Aorta (tissue), 5 donors: ENCODE data around the gene RASAL1. TPM values are rescaled to one million over a fixed set of nuclear protein-coding genes. Genes with fewer than 3 reads are reported as not detected.
A peak's percentile ranks its signal among the peaks of the same experiment; 100 is the strongest.

Source experiments
- ATAC-seq: fragments of 200-7000 bp; cut with Tn5 transposase; one replicate; pipeline ENCODE4 v1.9.1; 2022; ENCODE audit warnings: moderate library complexity; ENCODE audit not compliant: low FRiP score
- DNase-seq, 2 donors: peaks; one replicate each; pipeline ENCODE4 v3.0.0-alpha.2; 2020
- H3K27ac ChIP-seq, 2 donors: one replicate each; pipeline ENCODE4 v1.5.1; 2013; ENCODE audit warnings: low read length in 2 of 2, mild to moderate bottlenecking in 2 of 2, moderate library complexity in 2 of 2, control low read depth in 1 of 2, inconsistent platforms in 1 of 2, low read depth in 1 of 2
- H3K27me3 ChIP-seq, 2 donors: one replicate each; pipeline ENCODE4 v1.6.1; 2013; ENCODE audit warnings: control low read depth in 1 of 2, low read length in 1 of 2, mild to moderate bottlenecking in 1 of 2, moderate library complexity in 1 of 2; ENCODE audit not compliant: insufficient read depth in 2 of 2, control insufficient read depth in 1 of 2
- H3K36me3 ChIP-seq, 2 donors: one replicate each; pipeline ENCODE4 v1.6.1; 2013; ENCODE audit warnings: control low read depth in 1 of 2, low read length in 1 of 2, mild to moderate bottlenecking in 1 of 2; ENCODE audit not compliant: insufficient read depth in 2 of 2, control insufficient read depth in 1 of 2
- H3K4me1 ChIP-seq, 2 donors: one replicate each; pipeline ENCODE4 v1.6.1; 2013; ENCODE audit warnings: low read length in 2 of 2, control low read depth in 1 of 2, mild to moderate bottlenecking in 1 of 2, moderate library complexity in 1 of 2; ENCODE audit not compliant: insufficient read depth in 2 of 2, control insufficient read depth in 1 of 2
- H3K4me3 ChIP-seq, 2 donors: one replicate each; pipeline ENCODE4 v1.5.1; 2013; ENCODE audit warnings: low read length in 2 of 2, control low read depth in 1 of 2, mild to moderate bottlenecking in 1 of 2
- H3K9me3 ChIP-seq: one replicate; pipeline ENCODE4 v1.6.1; 2013; ENCODE audit warnings: mild to moderate bottlenecking, low read length; ENCODE audit not compliant: control insufficient read depth
- WGBS, 2 donors: extraction: QIAGEN DNeasy Blood & Tissue Kit; methylation state at CpG; one replicate each; pipeline ENCODE4 v1.1.7; 2013; 5-methylcytosine and 5-hydroxymethylcytosine counted together
- intact Hi-C, 2 donors: fragments of 100-400 bp; cut with DNase I; formaldehyde crosslinking; loops; one replicate each; pipeline versions ENCODE4 v1.14.2 to v1.15.0; 2022
- polyA plus RNA-seq, 2 donors: library from polyadenylated mRNA; stranded (reverse); fragments of 200-250 nt; gene quantifications; one replicate each; pipeline ENCODE4 v1.2.3, GENCODE V29; 2013
- total RNA-seq, 2 donors: library from RNA; stranded (reverse); fragmentation: NEBNext Ultra II Directional; extraction: Animal tissue kit (Norgen Biotek cat#: 25700); gene quantifications; one replicate each; pipeline ENCODE4 v1.2.1, GENCODE V29; 2021
- donor health status: healthy with polysubstance abuse.
- donor health status: Bipolar disorder and iron deficiency.
- donor health status: DM: no; HTN: no; CAD: no.
- donor health status: DM: no; HTN: no; CAD: no.
- donor health status: DM: yes; HTN: yes; CAD: no.

The RASAL1 gene
- total and polyA plus RNA-seq, 4 donors = not detected

DNA sequence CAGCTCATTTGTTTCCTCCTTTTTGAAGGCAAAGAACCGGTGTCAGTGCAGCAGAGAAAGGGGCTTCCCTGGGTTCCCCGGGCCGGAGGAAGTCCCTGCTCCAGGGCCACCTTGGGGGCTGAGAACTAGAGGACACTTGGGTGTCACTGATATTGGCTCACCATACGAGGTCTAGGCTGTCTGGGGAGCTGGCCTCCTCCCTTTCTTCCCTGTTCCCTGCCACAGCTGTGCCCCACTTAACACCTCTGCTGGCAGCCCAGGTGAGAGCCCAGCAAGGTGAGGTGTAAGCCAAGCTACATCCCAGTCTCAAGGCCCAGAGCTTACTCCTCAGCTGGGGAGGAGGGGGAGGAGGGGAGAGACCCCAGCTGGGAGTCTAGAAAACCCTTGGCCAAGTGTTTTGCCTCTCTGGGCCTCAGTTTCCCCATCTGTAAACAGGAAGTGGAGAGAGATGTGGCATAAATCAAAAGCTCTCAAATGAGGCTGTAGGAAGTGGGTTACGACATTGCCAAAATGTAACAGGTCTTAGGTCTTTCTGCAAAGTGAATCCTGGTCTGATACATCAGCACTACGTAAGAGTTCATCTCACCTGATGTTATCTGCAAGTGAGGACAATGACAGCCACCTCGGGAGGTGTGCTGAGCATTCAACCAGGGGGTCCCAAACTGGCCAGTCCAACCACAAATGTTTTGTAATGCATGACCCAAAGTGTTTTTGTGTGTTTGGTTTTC lies 25.5 kb downstream of the RASAL1 start:
- DNase-seq (peak in 1 of 2 donors; percentile 18), ATAC-seq (no peak)
- intact Hi-C loops = no loop called here
- Histone ChIP-seq H3K9me3 (no peaks in the 10 kb centered on the region), H3K27me3 (no peaks in the 10 kb centered on the region), H3K4me3 (no peak overlapping the region), H3K4me1 (no peaks in the 10 kb centered on the region), H3K27ac (no peak overlapping the region), H3K36me3 (no peaks in the 10 kb centered on the region)
- whole genome bisulfite sequencing, 2 donors = 58 to 67% methylated on average over 7 of the region's 7 CpGs

DNA sequence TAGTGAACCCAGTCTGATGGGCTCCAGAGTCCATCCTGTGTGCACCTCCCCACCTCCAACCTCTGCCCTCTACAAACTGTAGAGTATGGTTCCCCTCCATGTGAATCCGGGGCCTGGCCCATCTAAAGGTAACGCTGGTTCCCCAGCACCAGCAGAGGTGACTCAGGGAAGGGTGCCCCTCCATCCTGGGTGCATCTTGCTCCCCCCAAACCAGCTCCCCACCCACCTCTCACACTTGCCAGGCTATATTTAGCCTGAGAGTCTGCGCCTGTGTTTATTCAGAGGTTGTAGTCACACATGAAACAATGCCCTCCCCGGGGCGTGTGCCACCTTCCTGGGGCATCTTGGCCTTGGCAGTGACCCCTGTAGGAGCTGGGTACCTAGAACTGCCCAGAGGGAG lies 26.2 kb downstream of the RASAL1 start:
- H3K4me1 ChIP-seq = no peaks in the 10 kb centered on the region
- no peaks in the 10 kb centered on the region for H3K9me3 ChIP-seq
- intact Hi-C loops = no loop called here
- WGBS, 2 donors = 44 to 46% methylated on average over 5 of the region's 5 CpGs
- no peak overlapping the region for H3K4me3 ChIP-seq
- ATAC-seq = no peak
- H3K27me3 ChIP-seq = no peaks in the 10 kb centered on the region
- H3K36me3 ChIP-seq = no peaks in the 10 kb centered on the region
- DNase-seq = no peak
- no peak overlapping the region for H3K27ac ChIP-seq

DNA sequence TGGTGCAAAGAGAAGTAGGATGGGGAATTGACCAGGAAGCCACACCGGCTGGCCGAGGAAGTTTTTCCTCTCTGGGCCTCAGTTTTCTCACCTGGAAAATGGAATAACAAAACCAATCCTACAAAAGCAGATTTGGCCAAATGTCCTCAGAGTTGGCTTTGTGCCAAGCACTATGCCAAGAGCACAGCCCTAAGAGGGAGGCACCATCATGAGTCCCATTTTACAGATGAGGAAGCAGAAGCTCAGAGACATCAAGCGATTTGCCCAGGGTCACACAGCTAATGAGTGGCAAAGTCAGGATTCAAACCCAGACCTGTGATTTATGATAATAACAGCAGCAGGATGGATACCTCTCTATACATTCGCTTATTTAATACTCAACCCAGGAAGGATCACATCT lies 27.3 kb downstream of the RASAL1 start:
- intact Hi-C loops = no loop called here
- peak in 1 of 2 donors; percentile 10 for DNase-seq
- no peak overlapping the region for H3K4me3 ChIP-seq
- ATAC-seq = no peak
- H3K36me3 ChIP-seq = no peaks in the 10 kb centered on the region
- 93 to 97% methylated on average over 4 of the region's 4 CpGs for WGBS, 2 donors
- no peaks in the 10 kb centered on the region for H3K9me3 ChIP-seq
- no peaks in the 10 kb centered on the region for H3K4me1 ChIP-seq
- no peaks in the 10 kb centered on the region for H3K27me3 ChIP-seq
- H3K27ac ChIP-seq = no peak overlapping the region

DNA sequence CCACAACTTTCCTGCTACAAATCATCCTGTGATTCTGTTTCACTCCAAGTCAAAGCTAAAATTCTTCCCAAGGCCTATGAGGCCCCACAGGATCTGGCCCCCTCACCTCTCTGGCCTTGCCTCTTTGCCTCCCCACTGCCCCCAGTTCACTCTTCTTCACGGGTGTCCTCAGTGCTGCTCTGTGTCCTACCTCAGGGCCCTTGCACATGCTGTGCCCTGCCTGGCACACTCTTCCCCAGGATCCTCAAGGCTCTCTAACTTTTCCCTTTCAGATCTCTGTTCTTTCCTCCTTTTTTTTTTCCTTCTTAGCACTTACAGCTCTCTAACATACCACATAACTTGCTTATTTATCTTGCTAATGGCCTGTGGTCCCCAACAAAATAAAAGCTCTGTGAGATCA lies 29.2 kb downstream of the RASAL1 start:
- WGBS, 2 donors = 74% methylated on average over 1 of the region's 1 CpG
- Histone ChIP-seq H3K27ac (no peak overlapping the region), H3K36me3 (no peaks in the 10 kb centered on the region), H3K4me1 (no peaks in the 10 kb centered on the region), H3K4me3 (no peak overlapping the region), H3K9me3 (no peaks in the 10 kb centered on the region), H3K27me3 (no peaks in the 10 kb centered on the region)
- no peak for ATAC-seq
- intact Hi-C loops = no loop called here
- no peak for DNase-seq

DNA sequence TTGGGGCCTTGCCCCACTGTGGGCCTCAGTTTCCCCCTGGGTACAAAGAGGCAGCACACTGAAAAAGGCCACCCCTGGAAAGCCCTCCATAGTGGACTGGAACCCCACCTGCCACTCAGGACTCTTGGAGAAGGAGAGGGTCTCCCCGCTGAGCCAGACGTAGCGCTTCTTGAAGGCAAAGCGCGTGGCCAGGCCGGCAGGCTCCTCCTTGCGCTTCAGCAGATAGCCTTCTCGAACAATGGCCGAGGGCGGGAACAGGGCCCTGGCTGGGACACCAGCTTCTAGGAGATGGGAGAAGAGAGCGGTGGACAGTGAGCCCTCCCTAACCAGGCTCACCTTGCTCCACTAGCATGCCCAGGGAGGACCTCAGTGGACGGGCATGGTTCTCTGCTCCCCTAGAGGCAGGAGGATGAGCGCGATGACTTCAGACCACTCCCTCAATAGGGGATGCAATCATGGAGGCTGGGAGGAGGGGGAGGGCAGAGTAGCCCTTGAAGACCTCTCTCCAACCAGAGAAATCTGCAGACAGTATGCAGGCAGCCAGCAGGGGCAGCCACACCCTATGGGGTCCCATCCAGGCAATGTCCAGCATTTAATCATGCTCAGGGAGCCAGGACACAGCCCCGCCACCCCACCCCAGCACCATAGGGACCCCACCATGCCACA lies 29.8 kb downstream of the RASAL1 start:
- intact Hi-C loops = no loop called here
- ATAC-seq (peak; percentile 23), DNase-seq (peak in 1 of 2 donors; percentile 22)
- Histone ChIP-seq H3K27me3 (no peaks in the 10 kb centered on the region), H3K27ac (no peak overlapping the region), H3K4me1 (no peaks in the 10 kb centered on the region), H3K4me3 (no peak overlapping the region), H3K9me3 (no peaks in the 10 kb centered on the region), H3K36me3 (no peaks in the 10 kb centered on the region)
- WGBS, 2 donors = 85 to 88% methylated on average over 15 of the region's 15 CpGs

DNA sequence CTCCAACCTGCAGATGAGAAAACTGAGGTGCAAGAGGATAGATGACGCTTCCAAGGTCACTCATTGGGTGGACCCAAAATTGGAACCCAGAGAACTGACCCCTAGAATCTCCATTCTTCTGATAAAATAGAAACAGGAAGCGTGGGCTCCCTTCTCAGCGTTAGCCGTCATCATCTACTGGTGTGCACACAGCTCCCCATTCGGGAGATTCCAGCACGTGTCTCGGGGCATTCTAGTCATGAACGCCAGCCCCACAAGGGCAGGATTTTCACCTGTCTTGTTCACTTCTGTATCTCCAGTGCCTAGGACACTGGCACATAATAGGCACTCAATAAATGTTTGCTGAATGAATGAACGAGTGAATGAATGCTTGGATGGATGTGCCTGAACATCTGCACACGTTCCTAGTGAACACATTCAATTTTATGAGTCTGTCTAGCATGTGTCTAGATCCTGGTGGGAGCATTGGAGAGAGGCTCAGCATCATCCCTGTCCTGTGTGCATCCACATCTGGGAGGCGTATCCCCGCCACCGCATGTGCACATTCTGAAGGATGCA lies 30.5 kb downstream of the RASAL1 start:
- Histone ChIP-seq H3K27me3 (no peaks in the 10 kb centered on the region), H3K4me1 (no peaks in the 10 kb centered on the region), H3K36me3 (no peaks in the 10 kb centered on the region), H3K27ac (no peak overlapping the region), H3K4me3 (no peak overlapping the region), H3K9me3 (no peaks in the 10 kb centered on the region)
- intact Hi-C loops = no loop called here
- 70 to 82% methylated on average over 13 of the region's 13 CpGs for WGBS, 2 donors
- no peak for ATAC-seq
- DNase-seq = peak in 1 of 2 donors; percentile 24

DNA sequence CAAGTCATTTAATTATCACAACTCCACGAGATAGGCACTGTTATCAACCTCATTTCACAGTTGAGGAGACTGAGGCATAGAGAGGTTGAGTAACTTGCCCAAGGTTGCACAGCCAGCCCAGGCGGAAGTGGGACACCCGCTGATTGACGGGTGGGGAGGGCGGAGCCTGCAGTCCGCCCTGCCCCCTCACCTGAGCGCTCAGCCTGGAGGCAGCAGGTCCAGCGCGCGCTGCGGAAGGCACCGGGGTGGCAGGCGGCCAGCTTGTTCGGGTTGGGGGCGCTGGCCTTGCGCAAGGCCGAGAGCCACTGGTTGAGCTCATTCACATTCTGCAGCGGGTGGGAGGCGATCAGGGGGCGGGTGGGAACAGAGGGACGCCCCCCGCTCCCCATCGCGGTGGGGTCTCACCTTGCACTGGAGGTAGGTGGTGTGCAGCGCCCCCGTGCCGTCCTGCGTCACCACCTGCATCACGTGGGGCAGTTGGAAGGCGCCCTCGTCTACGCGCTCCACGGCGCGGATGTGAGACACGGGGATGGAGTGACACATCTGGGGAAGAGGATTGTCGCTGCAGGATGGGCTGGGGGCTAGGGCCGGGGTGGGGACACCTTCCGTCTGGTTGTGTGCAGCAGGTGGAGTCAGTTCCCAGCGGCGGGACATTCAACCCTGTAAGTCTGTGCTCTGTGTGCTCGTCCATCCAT lies 31.7 kb downstream of the RASAL1 start:
- ATAC-seq = no peak
- 3 to 8% methylated on average over 43 of the region's 43 CpGs for WGBS, 2 donors
- Histone ChIP-seq H3K4me1 (no peaks in the 10 kb centered on the region), H3K9me3 (no peaks in the 10 kb centered on the region), H3K27me3 (no peaks in the 10 kb centered on the region), H3K27ac (no peak overlapping the region), H3K36me3 (no peaks in the 10 kb centered on the region), H3K4me3 (no peak overlapping the region)
- DNase-seq = no peak
- intact Hi-C loops = no loop called here

DNA sequence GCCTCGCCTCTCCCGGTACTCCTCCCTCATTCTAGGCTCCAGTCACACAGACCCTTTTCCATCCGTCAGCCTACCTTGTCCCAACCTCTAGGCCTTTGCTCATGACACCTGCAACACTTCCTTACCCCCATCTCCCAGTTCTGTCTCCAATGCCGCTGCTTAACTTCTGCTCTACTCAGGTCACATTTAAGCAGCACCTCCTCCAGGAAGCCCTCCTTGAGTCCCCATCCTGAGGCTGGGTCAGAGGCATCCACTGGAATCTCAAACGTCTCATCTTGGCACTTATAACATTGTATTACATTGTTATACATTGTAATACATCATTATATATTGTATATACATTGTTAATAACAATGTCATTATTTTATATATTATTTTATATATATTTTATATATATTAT lies 32.8 kb downstream of the RASAL1 start:
- no peaks in the 10 kb centered on the region for H3K36me3 ChIP-seq
- DNase-seq = no peak
- no peak overlapping the region for H3K4me3 ChIP-seq
- H3K27ac ChIP-seq = no peak overlapping the region
- 78 to 88% methylated on average over 5 of the region's 5 CpGs for WGBS, 2 donors
- ATAC-seq = no peak
- intact Hi-C loops = no loop called here
- no peaks in the 10 kb centered on the region for H3K27me3 ChIP-seq
- H3K4me1 ChIP-seq = no peaks in the 10 kb centered on the region
- no peaks in the 10 kb centered on the region for H3K9me3 ChIP-seq
